ENCODE measurements around the gene RAB42.
"Not testable (repeated sequence)": the region's sequence is repeated elsewhere in the genome, so short reads cannot be mapped to it uniquely, and the experiment has no call there.

DNA sequence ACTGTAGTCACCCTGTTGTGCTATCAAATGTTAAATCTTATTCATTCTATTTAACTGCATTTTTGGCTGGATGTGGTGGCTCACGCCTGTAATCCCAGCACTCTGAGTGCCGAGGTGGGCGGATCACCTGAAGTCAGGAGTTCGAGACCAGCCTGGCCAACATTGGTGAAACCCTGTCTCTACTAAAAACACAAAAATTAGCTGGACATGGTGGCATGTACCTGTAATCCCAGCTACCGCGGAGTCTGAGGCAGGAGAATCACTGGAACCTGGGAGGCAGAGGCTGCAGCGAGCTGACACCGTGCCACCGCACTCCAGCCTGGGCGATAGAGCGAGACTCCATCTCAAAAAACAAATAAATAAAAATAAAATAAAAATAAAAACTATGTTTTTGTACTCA, 4.2 kb downstream of the RAB42 start:
- TF ChIP-seq POLR2A (IDR thresholded peaks at IDR 0.05; ENCODE audit: low read depth, low read length); PAX5 (IDR thresholded peaks at IDR 0.05; ENCODE audit: insufficient read depth, low read length, severe bottlenecking); POLR2AphosphoS5 (IDR thresholded peaks at IDR 0.05; ENCODE audit: low read depth, low read length): not testable (repeated sequence)

All from GM12891 (cell line).